ENCODE results near the gene SHLD1.
"Not testable (repeated sequence)": the region's sequence is repeated elsewhere in the genome, so short reads cannot be mapped to it uniquely, and the experiment has no call there.

SHLD1 gene

DNA sequence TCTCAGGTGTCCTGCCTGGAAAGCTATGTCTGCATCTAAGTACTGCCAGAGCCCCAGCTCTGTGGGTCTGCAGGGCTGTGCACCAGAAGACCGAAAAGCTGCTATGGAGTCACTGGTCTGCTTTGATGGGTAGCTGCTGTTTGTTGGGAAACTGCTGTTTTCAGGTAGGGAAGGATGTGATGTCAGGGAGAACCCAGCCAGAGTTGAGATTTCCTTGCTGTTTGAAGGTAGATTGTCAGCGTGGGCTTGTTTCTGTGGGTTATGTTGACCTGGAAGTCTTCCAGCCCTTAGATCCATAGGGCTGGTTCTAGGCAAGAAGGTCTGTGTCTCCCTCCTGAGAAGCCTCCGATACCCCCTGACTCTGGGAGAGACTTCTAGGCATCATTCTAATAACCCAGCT lies 12.2 kb upstream of the SHLD1 start:
- no peak for DNase-seq

- DNase-seq: not testable (repeated sequence)
These were observed 9.6 kb upstream of the SHLD1 start for GRCh38 chr20:5740643-5741042.

DNA sequence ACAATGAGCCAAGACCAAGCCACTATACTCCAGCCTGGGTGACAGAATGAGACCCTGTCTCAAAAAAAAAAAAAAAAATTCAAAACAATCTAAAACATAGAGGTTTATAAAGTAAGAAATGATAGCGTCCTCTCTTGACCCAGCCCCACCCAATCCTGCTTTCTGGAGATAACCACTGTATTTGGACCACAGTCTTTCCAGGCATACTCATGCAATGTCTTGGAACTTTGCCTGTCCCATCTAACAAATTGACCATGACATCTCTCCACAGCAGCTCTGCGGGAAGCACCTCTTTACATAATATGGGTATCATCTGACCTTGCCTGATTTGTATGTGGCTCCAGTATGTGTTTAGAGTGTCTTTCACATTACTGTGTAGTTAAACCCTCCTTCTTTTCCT lies 9.1 kb upstream of the SHLD1 start:
- DNase-seq: no peak

- DNase-seq: no peak
These were observed 8.2 kb upstream of the SHLD1 start for GRCh38 chr20:5742041-5742440.

- DNase-seq: no peak
These were observed 4.7 kb upstream of the SHLD1 start for GRCh38 chr20:5745416-5746030.

DNA sequence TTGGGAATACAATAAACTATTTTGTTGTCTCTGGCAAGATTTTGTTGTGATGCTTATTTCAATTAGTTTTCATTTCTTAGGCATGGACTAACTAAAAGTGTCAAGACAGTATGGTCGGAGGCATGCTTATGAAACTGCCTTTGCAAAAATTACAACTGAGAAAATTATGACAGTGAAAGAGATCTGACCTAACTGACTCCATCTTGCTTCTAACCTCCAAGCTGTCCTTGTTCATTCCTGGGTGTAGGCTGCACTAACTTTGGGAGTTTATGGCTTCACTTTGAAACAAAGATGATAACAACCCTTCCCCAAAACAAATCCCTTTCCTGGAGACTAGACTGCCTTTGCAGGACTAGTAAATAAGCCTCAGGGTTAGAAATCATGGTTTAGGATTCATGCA lies 4.1 kb upstream of the SHLD1 start:
- DNase-seq: no peak

GRCh38 chr20:5748246-5748645 lies 2.0 kb upstream of the SHLD1 start:
- DNase-seq: no peak

GRCh38 chr20:5749512-5749951 lies 669 bp upstream of the SHLD1 start:
- not testable (repeated sequence) for DNase-seq

- DNase-seq: no peak
These were observed 1.7 kb downstream of the SHLD1 start for GRCh38 chr20:5751856-5752255.

DNA sequence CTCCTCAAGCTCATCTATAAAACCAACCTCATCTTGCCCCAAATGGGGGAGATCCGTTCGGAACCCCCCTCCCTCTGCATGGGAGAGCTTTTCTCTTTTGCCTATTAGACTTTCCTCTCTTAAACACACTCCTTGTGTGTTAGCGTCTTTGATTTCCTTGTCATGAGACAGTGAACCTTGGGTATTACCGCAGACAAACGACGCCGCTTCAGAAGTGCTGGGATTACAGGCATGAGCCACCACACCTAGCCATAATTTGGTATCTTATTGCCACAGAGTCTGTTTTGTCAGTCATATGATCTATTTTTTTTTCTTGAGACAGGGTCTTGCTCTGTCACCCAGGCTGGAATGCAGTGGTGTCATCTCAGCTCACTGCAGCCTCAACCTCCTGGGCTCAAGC lies 3.6 kb downstream of the SHLD1 start:
- no peak for DNase-seq

GRCh38 chr20:5757949-5758348 lies 7.7 kb downstream of the SHLD1 start:
- DNase-seq: no peak

- no peak for DNase-seq
These were observed 16.0 kb downstream of the SHLD1 start for GRCh38 chr20:5766085-5766764.

DNA sequence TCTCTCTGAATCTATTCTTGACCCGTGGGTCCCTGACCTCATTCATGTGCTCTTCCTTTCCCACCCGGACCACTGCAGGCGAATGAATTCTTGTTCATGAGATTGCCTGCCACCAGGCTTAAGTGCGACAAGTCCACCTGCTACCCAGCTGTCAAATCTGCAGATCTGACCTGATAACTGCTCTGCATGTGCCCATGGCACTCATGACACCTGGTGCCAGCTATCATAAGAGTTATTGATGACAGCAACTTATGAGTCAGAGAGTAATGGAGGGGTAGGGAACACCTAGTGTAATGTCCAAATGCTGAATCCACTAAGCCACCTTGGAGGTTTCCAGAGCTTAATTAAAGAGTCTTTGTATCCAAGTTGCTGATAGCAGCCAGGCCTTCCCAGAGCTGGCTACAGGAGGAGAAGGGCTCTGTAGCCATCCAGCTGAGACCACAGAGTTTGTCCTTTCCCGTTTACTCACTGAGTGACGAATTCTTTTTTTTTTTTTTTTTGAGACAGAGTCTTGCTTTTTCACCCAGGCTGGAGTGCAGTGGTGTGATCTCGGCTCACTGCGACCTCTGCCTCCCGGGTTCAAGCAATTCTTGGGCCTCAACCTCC lies 17.4 kb downstream of the SHLD1 start:
- no peak for DNase-seq

- DNase-seq: no peak
These were observed 20.2 kb downstream of the SHLD1 start for GRCh38 chr20:5770231-5770986.

GRCh38 chr20:5770987-5771318 lies 20.8 kb downstream of the SHLD1 start:
- DNase-seq: no peak

DNA sequence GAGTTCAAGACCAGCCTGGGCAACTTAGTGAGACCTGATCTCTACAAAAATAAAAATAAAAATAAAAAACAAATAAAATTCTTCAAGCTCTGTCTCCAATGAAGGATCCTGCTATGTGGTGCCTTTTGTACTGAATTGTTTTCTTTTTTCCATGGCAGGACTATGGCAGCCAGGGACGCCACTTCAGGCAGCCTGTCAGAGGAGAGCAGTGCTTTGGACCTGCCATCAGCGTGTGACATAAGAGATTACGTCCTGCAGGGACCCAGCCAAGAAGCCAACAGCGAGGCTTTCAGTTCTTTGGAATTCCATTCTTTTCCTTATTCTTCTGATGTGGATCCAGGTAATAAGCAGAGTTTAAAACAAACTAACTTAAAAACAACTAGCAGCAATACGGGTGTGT lies 22.5 kb downstream of the SHLD1 start:
- DNase-seq: no peak

DNA sequence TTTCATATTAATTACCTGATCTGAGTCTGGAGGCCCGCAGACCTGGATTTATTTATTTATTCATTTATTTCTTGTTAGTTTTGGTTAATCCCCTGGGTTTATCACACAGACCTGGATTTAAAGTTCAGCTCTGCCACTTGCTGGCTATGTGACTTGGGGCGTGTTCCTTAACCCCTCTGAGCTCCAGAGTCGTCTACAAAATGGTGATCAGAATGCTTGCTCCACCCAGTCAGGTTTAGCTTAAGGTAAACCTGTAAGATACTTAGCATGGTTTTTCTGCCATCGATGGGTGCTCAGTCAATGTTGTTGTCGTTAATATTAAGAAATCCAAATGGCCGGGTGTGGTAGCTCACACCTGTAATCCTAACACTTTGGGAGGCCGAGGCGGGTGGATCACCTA lies 23.4 kb downstream of the SHLD1 start:
- no peak for DNase-seq

GRCh38 chr20:5776077-5776476 lies 25.9 kb downstream of the SHLD1 start:
- no peak for DNase-seq

- no peak for DNase-seq
These were observed 29.1 kb downstream of the SHLD1 start for GRCh38 chr20:5779071-5779900.

DNA sequence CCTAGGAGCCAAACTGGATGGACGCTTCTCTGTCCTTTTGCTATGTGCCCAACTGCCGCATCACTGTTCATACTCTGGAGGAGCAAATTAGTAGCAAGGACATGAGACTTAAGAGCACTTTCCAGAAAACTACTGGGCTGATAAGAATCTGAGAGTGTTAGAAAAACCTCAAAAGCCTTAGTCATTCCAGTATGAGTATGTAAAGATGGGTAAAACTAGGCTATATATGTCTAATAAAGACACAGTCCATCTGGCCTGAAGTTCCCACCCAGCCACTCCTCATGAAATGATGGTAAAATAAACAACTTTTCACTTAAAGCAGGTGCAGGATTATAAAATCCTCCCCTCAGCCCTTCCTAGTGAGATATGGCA lies 30.6 kb downstream of the SHLD1 start:
- DNase-seq: no peak

DNA sequence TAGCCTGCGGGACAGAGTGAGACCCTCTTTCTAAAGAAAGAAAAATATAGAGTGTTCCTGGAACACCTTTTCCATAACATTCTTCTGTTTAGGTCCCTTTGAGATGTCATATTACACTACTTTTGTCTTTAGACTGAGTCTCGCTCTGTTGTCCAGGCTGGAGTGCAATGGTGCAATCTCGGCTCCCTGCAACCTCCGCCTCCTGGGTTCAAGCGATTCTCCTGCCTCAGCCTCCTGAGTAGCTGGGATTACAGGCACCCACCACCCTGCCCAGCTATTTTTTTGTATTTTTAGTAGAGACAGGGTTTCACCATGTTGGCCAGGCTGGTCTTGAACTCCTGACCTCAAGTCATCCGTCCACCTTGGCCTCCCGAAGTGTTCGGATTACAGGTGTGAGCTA lies 31.2 kb downstream of the SHLD1 start:
- not testable (repeated sequence) for DNase-seq

DNA sequence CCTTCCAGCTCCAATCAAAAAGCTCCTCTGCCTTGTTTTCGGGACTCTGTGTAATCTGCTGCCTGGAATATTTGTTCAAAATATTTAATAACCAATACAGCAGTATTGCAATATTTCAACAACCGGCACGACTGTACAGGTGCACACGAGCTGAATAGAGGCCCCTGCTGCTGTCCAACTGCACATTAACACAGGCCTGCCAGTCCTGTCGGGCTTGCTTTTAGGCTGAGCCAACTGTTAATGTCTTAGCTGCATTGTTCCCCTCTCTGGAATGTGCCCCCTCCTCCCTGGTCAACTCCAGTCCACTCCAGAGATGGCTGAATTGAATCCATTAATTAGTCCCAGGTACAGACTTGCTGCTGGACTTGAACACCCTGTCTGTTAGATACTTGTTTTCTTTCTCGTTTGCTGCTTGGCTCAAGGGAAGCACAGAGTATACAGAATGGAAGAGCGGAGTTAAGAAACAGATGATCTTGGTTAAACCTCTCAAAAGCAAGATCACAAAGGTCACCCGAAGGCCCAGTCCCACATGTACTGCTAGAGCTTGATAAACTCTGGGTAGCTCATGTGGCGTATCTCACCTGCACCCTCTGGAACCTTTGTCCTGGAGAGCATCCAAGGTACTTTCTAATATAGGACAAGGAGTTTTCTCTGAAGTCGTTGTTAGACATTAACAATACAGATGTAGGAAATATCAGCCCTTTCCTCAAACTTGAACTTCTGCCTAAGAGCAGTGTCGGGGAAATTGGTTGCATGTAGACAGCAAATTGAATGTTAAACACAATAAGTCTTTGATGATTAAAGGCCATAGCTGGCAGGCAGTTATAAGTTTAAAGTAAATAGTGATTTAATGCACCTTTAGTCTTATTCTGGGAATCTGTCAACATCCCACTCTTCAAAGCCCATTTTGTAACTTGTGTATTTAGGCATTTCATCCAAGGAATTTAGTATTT lies 31.9 kb downstream of the SHLD1 start:
- no peak for DNase-seq

All from bone marrow (tissue), 2 donors.